Non-pigmented ciliary epithelial cell (primary cell): Measurements from ENCODE around the gene NHSL1.
"Not testable (repeated sequence)": the region's sequence is repeated elsewhere in the genome, so short reads cannot be mapped to it uniquely, and the experiment has no call there.

Experiments
- DNase-seq: peaks from one replicate; pipeline ENCODE4 v3.0.0-alpha.2; 2010; ENCODE audit warnings: low read depth

The NHSL1 gene

DNA sequence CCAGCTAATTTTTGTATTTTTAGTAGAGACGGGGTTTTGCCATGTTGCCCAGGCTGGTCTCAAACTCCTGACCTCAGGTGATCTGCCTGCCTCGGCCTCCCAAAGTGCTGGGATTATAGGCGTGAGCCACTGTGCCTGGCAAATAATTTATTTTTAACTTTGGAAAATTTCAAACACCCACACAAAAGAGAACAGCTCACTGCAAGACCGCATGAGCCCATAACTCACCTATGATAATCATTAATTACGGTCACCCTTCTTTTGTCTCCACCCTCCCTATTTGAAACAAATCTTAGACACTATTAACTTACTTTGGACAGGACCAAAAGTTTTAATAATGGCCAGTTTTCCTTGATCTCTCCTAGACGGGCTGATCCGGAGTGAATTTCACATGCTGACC lies 74.0 kb downstream of the NHSL1 start:
- not testable (repeated sequence) for DNase-seq

DNA sequence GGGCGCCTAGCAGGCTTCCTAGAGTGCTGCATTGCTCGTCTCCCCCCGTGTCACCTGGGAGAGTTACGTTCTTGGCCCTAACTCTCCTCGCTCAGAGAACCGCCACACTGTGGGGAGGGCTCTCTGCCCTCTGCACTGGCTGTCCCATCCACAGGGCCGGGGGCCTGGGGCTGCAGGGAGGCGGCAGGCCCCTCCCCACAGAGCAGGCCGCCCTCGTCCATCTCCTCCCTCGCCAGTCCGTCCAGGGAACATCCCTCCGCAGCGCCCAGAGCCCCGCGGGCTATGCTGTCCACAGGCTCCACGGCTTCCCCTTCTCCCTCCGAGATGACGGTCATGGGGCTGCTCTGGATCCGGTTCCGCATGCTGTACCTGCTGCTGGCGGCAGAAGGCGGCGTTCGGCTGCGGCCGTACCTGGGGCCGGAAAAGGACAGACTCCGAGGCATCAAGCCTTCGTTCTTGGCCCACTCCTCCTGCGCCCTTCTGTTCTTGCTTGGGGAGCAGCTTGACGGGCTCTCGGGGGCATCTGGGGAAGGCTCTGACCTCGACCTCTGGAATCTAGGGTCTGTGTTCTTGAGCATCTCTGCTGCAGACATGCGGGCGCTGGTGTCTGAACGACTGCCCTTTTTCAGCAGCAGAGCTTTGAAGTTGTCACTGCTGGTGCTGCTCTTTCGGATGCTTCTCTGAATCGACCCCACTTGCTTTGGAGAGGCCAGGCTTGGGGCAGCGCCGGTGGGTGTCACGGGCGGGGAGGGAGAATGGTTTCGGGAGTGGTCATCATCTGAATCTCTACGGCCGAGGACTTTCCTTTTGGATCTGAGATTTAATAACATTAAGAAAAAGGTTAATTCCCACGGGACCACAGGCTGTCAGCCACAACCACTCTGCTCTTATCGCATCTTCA lies 75.0 kb downstream of the NHSL1 start:
- no peak for DNase-seq

DNA sequence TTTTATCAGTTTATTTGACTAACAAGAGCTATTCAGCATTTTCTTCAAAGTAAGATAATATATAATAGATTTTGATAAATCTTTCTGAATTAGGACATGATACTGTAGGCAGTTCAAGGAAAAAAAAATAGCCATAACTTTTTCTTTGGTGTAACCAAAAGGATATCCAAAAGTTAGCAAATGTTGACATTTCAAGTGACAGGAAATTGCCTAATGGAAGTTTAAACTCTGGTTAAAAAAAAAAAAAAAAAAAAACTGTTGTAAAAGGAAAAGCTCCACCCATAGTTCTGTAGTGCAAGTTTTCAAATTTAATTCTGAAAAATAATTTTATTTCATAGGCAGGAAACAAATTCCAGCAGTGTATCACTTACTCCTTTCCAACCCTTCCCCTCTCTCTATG lies 76.4 kb downstream of the NHSL1 start:
- DNase-seq = no peak

DNA sequence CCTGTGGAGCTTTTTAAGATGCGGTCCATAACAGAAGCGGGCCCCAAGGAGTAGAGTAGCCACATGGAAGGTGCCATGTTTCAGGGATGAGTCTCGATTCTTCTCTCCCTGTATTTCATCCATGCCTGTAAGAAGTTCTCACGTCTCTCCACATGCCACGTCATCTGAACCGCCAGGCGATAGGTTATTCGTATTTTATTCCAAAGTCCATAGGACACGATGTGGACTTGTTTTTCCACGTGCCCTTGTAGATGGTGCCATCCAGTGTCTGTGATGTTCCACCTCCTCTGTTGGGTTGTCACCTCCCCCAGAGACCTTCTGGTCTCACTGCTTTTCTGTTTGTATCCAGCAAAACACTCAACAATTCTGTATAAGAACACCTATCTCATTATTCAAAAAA lies 77.7 kb downstream of the NHSL1 start:
- DNase-seq = no peak

DNA sequence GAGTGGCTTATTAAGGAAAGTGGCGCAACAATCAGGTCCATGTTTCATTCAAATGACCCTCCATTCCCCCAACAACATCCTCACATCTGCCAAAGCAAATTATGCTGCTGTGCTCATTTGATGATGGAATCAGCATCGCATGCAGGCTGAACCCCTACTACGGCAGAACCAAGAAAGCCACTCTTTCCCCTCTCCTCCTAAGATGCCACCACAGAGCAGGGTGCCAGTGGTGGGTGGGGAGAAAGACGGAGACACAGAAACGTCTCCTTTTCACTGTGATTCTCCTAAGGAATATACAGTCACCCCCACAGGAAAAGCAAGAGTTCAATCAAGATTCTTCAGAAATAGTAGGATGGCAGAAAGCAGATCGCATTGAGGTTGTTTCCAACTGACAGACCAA lies 78.2 kb downstream of the NHSL1 start:
- no peak for DNase-seq

DNA sequence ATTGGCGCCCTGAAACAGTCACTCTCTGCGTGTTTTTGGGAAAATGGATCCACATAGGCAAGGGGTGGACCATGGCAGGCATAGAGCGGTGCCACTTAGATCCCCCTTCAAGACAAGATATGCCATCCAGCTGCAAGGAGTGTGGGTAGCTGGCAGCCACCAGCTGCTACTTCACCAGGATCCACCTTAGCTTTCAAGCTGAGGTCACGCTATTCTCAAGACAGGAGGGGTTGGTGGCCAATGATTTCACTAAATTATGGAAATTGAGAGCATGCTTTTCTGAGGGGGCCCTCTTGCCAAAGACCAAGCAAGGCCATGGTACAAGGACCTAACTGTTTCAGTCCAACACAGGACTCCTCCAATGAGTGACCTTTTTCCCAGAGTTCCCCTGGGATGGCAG lies 78.9 kb downstream of the NHSL1 start:
- no peak for DNase-seq

DNA sequence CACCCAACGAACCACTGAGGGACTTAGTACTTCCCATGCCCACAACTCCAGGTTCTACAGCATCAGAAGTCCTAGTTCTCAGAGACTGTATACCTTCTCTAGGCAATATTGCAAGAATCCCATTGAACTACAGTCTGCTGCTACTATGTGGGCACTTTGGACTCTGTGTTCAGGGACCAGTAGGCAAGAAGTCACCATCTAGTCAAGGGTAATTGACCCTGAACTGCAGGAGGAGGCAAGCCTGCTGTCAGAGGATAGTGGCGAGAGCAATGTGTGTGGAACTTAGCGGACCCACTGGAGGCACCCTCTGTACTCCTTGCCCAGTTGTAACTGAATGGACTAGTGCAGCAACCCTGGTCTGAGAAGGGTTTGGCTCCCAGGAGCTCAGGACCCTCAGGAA lies 79.5 kb downstream of the NHSL1 start:
- no peak for DNase-seq

DNA sequence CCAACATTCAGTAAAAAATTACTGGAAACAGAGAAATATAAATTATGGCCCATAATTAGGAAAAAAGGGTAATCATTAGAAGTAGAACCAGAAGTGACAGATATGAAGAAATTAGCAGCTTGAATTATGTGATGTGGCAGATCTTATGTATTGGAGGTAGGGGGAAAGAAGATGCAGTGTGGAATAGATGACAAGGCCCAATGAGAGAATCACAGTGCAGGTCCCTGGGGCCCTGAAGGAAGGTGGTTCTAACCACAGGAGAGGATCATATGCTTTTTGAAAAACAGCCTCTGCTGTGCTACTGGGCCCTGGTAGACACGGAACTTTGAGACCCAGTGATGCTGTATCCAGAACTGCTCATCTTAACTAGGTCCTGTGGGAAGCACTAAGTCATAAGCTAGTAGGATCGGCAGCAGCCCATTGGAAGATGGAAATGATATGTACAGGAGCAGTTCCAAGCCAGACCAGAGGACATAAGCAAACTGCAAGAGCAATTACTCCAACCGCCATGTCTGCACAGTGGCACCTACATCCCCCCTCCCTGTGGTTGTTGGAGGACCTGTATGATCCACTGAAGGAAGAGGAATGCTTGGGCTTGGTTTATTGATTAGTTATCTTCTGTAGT lies 81.1 kb downstream of the NHSL1 start:
- DNase-seq = no peak

DNA sequence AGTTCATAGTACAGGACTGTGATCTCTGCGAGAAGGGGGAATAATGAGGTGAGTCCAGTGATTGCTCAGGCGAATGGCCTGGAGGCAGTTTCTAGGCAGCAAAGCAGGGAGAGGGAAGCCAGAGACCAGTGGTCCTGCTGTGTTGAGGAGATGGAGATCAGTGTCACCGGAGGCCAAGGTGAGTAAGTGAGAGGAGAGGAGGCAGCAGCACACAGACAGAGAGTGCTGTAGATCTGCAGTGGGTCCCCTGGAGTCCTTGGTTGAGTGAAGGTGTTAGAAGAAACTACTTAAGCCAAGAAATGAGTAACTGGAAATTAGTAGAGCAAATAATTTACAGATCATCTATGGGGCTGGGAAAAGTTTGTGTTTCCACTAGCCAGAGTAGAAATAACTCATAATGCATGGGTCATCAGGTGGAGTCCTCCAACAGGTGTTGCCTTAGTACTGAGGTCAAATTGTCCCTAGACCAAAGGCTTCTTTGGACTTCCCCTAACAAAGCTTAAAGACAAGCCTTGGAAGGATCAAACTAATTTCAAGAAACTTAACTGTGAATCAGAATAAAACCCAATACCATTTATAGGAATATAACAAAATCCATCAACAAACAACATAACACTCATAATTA lies 81.7 kb downstream of the NHSL1 start:
- DNase-seq = no peak

DNA sequence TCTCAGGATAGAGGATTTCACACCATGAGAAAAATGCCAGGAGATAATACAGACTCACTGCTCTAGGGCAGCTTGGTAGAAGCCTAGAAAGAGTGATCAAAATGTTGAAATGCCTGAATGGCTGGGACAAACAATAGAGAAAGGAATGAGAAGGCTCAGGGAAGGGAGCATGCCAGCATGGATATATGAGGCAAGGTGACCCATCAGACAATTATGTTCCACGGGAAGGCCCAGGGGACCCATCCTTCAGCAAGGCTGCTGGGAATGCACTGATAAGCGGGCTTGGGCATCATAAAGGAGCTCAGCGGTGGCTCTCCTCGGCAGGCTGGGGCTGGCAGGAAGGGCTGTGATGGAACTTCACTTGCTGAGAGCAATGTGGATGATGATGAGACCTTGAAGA lies 83.1 kb downstream of the NHSL1 start:
- no peak for DNase-seq

DNA sequence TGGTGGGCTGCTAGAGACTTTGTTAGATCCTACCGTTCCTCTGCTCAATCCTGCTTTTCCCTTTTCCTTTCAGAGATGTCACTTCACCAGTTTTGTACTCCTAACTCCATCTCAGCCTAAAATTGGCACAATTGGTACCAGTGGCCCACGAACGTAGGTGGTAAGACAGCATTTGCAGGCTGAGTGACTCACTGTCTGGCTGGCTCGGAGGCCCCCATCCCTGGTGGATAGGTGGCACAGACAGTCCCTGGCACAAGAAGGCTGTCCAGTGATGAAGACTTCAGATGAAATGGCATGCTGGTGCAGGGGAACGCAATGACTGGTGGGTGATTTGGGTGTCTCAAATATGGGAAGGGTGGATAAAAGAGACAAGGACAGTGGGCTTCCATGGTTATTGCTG lies 84.2 kb downstream of the NHSL1 start:
- DNase-seq = no peak

DNA sequence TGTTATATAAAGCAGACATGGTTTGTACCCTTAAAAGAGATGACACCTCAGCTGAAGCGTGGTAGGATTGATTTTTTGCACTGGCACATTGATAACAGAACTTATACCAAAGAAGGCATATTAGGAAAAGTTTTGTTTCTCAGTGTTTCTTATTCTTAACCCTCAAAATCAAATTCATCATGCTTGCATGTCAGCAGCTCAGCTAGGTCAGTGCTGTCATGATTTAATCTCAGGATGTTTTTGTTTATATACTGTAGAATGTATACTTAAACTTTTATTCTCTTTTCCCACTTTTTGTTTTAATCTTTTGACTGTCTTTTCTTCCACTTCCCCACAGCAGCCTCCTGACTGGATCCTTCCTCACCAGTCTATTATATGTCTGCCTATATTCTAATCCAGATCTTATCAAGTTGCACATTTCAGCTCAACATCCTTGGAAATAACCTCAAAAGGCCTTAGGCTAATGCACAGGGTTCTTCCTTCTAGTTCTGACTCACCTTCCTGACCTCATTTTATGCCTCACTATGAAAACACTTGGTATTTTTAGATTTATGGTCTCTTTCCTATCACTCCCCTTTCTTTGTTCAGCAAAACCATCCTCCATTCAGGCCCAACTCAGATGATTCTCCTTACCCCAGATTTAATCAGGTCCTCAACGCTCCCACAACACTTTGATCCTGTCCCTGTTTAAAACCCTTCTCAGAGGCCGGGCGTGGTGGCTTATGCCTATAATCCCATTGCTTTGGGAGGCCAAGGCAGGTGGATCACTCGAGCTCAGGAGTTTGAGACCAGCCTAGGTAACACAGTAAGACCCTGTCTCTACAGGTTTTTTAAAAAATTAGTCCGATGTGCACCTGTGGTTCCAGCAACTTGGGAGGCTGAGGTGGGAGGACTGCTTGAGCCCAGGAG lies 88.1 kb downstream of the NHSL1 start:
- peak; percentile 46 for DNase-seq

DNA sequence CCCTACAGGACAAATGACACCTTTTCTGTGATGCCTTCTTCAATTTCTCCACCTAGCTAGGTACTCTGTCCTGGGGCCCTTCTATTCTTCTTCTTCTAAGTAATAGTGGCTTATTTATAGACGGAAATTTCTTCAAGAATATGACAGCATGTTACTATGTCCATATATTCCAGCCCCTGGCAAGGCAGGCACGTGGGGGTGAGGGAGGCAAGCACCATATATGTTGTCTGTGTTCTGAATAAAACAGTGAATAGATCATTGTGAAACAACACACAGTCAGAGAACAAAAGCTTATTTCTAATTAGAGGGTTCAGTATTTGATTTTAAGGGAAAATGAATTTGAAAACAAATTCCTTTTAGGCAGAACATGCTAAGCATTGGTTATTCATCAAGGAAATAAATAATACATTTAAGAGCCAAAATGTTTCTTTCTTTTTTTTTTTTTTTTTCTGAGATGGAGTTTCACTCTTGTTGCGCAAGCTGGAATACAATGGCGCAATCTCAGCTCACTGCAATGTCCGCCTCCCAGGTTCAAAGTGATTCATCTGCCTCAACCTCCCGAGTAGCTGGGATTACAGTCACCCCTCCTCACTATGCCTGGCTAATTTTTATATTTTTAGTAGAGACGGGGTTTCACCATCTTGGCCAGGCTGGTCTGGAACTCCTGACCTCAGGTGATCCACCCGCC lies 89.1 kb downstream of the NHSL1 start:
- peak; percentile 38 for DNase-seq

DNA sequence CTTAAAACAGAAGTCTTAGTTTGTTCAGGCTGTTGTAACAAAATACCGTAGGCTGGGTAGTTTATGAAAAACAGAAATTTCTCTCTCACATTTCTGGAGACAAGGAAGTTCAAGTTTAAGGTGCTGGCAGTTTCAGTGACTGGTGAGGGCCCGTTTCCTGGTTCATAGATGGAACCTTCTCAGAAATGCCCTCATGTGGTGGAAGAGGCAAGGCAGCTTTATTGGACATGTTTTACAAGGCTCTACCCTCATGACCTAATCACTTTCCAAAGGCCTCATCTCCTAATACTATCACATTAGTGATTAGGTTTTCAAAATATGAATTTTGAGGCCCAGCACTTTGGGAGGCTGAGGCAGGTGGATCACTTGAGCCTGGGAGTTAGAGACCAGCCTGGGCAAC lies 92.9 kb downstream of the NHSL1 start:
- no peak for DNase-seq

DNA sequence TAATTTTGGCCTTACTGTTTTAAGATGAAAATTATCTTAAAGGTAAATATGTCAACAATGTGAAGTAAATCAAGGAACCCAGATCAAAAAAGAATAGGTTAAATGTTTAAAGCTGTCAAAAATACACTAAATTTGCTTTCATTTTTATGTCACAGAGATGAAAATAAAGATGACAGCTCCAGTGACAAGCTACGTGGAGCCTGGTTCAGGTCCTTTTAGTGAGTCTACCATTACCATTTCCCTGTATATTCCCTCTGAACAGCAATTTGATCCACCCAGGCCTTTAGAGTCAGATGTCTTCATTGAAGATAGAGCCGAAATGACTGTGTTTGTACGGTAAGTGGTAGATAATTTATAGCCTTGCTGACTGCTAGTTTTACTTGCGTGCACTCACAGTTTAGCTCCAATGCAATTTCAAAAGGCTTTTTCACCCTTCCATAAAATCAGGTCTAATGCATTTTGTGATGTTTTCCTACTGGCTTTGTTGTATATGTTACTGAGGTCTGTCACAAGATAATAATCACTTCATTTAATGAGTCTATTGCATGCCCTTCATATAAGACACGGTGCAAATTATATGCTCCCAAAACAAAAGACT lies 93.4 kb downstream of the NHSL1 start:
- DNase-seq = no peak

DNA sequence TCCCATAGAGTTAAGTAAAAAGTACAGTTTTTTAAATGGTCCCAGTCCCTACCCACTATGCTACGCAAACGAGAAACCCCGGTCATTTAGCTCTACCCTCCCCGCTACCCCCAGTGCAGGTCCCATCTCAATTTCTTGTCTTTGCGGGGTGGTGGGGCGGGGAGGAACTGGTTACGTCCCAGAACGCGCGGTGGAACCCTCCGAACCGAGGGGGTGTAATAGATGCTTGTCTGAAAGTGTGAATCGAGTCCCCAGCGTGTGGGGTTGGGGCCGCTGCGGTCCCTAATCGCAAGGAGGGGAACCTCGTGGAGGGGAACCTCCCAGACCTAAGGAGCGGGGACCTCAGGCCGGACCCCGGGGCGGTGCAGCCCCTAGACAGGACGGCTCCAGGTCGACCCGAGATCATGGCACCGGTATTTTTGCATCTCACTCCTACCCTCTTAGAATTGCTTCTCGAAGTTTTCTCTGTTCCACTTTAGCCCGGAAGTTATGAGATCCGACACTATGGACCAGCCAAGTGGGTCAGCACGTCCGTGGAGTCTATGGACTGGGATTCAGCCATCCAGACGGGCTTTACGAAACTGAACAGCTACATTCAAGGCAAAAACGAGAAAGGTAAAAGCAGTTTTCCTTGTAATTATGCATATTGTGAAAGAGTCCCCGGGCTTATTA lies 94.5 kb downstream of the NHSL1 start:
- DNase-seq = no peak

DNA sequence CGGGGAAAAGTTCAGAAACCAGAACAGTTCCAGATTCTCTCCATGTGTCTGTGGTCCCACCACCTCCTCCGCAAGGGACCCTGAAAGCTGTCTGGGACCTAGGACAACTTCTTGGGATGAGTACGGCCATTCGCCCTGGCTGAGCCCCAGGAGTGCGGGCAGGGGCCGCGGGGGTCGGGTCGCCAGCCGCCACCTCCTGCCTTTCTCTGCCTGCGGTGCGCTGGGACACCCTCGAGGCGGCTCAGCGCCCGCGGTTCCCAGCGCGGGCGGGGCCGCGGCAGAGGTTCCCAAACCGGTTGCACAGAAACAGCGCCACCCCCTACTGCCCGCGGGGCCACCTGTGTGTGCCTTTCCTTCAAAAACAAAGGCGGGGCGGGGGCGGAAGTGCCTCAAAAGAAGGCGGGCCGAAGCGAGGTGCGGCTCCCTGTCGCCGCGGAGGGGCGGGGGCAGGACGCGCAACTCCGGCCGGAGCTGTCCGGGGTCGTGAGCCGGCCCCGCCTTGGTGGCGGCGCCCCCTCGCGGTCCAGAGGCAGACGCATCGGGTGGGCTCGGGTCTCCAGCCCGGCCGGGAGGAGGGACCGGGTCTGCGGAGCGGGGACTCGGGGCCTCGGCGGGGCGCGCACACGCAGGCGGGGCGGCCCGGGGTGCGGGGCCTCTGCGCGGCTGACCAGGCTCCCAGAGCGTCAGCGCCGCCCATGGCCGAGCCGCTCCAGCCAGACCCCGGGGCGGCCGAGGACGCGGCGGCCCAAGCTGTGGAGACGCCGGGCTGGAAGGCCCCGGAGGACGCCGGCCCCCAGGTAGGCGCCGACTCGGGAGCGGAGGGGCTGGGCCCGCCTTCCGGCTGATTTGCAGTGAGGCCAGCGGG lies 95.3 kb downstream of the NHSL1 start, which contains the start of gene HEBP2:
Gene HEBP2 (plus strand): TSS at position 423 of the 865 bp plus-strand sequence. CDS start 273 bp downstream, at position 696.
- DNase-seq = peak; percentile 24

DNA sequence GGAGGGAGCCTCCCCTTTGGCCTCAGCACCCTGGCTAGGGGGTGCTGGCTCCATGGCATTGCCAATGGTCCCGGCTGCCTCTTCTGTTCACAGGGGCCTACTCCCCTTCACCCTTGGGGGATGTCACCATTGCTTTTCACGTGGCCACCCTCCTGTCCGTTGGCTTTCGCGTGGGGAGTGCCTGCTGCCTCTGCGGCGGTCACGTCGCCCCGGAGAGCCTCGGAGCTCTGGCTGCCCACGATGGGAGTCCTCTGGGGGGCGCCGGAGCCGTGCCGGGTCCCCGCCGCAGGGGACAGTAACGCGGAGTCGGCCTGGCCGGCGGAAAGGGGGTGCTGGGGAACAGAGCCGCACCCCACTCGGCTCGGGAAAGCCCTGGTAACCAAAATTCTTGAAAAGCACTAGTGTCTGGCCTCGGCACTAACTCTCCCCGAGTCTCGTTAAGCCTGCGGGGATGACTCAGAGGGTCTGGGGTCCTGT lies 95.9 kb downstream of the NHSL1 start:
- DNase-seq = no peak

DNA sequence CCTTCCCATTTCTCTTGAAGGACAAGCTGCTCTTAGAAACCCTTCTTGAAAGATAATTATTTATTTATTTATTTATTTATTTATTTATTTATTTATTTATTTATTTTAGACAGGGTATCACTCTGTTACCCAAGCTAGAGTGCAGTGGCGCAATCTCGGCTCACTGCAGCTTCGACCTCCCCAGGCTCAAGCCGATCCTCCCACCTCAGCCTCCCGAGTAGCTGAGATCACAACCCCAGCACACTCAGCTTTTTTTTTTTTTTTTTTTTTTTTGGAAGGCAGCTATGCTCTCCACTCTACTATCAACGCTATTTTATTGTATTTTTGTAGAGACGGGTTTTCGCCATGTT lies 96.5 kb downstream of the NHSL1 start:
- DNase-seq = no peak
